Esophagus muscularis mucosa (tissue), 4 donors: ENCODE data around the gene SMKR1. TPM values are rescaled to one million over a fixed set of nuclear protein-coding genes. Genes with fewer than 3 reads are reported as not detected.

Source experiments
- DNase-seq: peaks from one replicate; pipeline ENCODE4 v3.0.0-alpha.2; 2017; ENCODE audit errors: extremely low spot score
- H3K27ac ChIP-seq, 4 donors: fragments of 200-600 bp; sonication (generic); replicated peaks in 1 of 4; 1 replicate in 3 of 4; 2 replicates in 1 of 4; pipeline ENCODE4 v1.5.1; 2016 to 2019; ENCODE audit warnings: mild to moderate bottlenecking in 1 of 4
- H3K27me3 ChIP-seq, 4 donors: fragments of 200-600 bp; sonication (generic); one replicate each; pipeline versions ENCODE4 v1.5.1 to v1.6.0; 2016 to 2019
- H3K36me3 ChIP-seq, 4 donors: fragments of 200-600 bp; sonication (generic); one replicate each; pipeline ENCODE4 v1.5.1; 2016 to 2019
- H3K4me1 ChIP-seq, 4 donors: fragments of 200-600 bp; sonication (generic); one replicate each; pipeline ENCODE4 v1.5.1; 2016 to 2019
- H3K4me3 ChIP-seq, 4 donors: fragments of 200-600 bp; sonication (generic); 1 replicate in 2 of 4; 2 replicates in 2 of 4; pipeline ENCODE4 v1.5.1; 2016 to 2019; ENCODE audit warnings: mild to moderate bottlenecking in 4 of 4, moderate library complexity in 1 of 4
- H3K9me3 ChIP-seq, 4 donors: fragments of 200-600 bp; sonication (generic); 1 replicate in 3 of 4; 2 replicates in 1 of 4; pipeline ENCODE4 v1.5.1; 2016 to 2019
- EP300 ChIP-seq: sonication (generic); formaldehyde crosslinking; IDR thresholded peaks from one replicate; pipeline ENCODE4 v1.6.1; 2017; ENCODE audit warnings: antibody characterized with exemption
- POLR2A ChIP-seq: fragments of 450-650 bp; IDR thresholded peaks from one replicate; pipeline ENCODE4 v1.6.1; 2017; ENCODE audit warnings: antibody characterized with exemption, moderate library complexity, mild to moderate bottlenecking, low read depth
- POLR2AphosphoS5 ChIP-seq, 2 donors: sonication (generic); formaldehyde crosslinking; IDR thresholded peaks; one replicate each; pipeline ENCODE4 v1.6.1; 2017; ENCODE audit warnings: antibody characterized with exemption in 2 of 2
- WGBS: methylation state at CpG from one replicate; pipeline ENCODE4 v1.1.5; 2018; 5-methylcytosine and 5-hydroxymethylcytosine counted together
- intact Hi-C: fragments of 100-400 bp; cut with DNase I; formaldehyde crosslinking; loops from one replicate; pipeline ENCODE4 v1.15.1; 2023
- total RNA-seq, 4 donors: library from RNA; depleted of rRNA; stranded (reverse); fragments of >200 nt; gene quantifications; one replicate each; pipeline versions ENCODE4 v1.1.0 to v1.2.1, GENCODE V29; 2016
- TF ChIP-seq, protein P1 (sequence below), 3 experiments: fragments of 200-600 bp in 2 of 3; fragments of 450-650 bp in 1 of 3; sonication (generic) in 2 of 3; IDR thresholded peaks; one replicate each; pipeline ENCODE4 v1.5.1; 2017 to 2019; ENCODE audit warnings: antibody characterized with exemption in 3 of 3, mild to moderate bottlenecking in 2 of 3, moderate library complexity in 1 of 3

Gene SMKR1
- total RNA-seq, 4 donors from 2014 or later: 0.33 TPM; not detected in 3

DNA sequence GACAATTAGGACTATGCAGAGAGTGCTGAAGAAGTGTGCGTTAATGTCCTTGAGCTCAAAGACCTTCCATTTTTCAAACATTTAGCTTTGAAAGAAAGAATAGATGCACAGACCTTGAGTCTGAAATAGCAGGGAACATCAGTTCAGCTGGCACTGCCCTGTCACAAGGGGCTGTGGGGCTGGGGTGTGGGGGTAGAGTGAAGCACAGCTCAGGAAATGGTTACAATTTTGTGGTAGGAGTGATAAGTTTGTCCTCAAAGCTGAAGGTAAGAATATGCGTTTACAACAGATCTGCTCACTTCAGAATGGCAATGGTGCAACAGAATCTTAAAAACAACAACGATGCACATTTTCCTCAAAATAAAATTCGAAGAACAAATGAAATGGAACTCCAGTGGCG lies 33.6 kb downstream of the SMKR1 start:
- Histone ChIP-seq H3K9me3 (no peaks in the 10 kb centered on the region), H3K36me3 (no peaks in the 10 kb centered on the region), H3K4me3 (no peak overlapping the region), H3K27ac (no peak overlapping the region), H3K27me3 (no peaks in the 10 kb centered on the region), H3K4me1 (no peaks in the 10 kb centered on the region)
- TF ChIP-seq, protein P1, sequence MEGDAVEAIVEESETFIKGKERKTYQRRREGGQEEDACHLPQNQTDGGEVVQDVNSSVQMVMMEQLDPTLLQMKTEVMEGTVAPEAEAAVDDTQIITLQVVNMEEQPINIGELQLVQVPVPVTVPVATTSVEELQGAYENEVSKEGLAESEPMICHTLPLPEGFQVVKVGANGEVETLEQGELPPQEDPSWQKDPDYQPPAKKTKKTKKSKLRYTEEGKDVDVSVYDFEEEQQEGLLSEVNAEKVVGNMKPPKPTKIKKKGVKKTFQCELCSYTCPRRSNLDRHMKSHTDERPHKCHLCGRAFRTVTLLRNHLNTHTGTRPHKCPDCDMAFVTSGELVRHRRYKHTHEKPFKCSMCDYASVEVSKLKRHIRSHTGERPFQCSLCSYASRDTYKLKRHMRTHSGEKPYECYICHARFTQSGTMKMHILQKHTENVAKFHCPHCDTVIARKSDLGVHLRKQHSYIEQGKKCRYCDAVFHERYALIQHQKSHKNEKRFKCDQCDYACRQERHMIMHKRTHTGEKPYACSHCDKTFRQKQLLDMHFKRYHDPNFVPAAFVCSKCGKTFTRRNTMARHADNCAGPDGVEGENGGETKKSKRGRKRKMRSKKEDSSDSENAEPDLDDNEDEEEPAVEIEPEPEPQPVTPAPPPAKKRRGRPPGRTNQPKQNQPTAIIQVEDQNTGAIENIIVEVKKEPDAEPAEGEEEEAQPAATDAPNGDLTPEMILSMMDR (IDR thresholded peaks at IDR 0.05): no peak
- no peak for TF ChIP-seq POLR2AphosphoS5 (IDR thresholded peaks at IDR 0.05)
- no peak for TF ChIP-seq POLR2A
- TF ChIP-seq EP300: no peak
- DNase-seq: no peak
- 58% methylated on average over 5 of the region's 5 CpGs for WGBS
- intact Hi-C loops: no loop called here

DNA sequence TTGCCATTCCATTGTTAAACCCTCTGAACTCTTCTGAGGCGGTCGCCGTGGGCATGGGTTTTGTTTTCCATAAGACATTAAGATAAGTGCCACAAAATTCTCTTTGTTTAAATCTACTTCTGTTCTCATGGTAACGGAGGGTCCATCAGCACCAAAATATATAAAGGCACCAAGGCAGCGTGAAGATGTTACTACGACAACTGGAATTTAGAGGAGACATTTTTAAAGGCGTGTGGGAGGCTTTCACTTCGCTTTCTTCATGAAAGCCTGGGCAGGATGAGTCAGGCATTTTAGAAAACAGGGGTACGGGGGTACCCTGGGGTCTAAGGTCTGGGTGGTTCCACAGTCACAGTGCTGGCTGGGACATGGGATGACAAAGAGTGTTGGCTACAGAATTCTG lies 34.0 kb downstream of the SMKR1 start:
- no peak overlapping the region for H3K4me3 ChIP-seq
- H3K4me1 ChIP-seq: no peaks in the 10 kb centered on the region
- WGBS: 80% methylated on average over 9 of the region's 9 CpGs
- TF ChIP-seq EP300 (no peak), POLR2A (no peak)
- TF ChIP-seq, protein P1 (IDR thresholded peaks at IDR 0.05): no peak
- no peaks in the 10 kb centered on the region for H3K27me3 ChIP-seq
- no peak for DNase-seq
- no peak overlapping the region for H3K27ac ChIP-seq
- intact Hi-C loops: no loop called here
- H3K36me3 ChIP-seq: no peaks in the 10 kb centered on the region
- H3K9me3 ChIP-seq: no peaks in the 10 kb centered on the region

DNA sequence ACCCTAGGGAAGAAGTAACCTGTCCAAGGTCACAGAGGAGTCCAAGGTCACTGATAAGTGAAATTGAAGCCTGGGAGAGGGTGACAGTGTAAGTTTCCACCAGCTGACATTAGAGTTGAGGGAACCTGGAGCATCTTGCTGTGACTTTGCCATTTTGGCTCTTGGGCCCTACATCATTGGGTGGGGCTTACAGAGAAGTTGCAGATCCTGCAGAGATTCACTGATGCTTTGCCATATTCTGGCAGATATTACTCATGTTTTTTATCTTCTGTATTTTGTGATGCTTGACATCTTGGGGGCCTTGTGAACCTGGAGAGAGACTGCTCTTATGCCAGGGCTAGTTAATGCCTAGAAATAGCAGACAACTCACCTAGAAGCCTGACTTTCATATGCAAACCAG lies 36.5 kb downstream of the SMKR1 start:
- H3K9me3 ChIP-seq: no peaks in the 10 kb centered on the region
- intact Hi-C loops: no loop called here
- H3K27me3 ChIP-seq: peaks cover 0 to 9% (median 0%) of the 10 kb centered on the region in 4 donors
- H3K4me1 ChIP-seq: no peaks in the 10 kb centered on the region
- H3K27ac ChIP-seq: no peak overlapping the region
- H3K4me3 ChIP-seq: no peak overlapping the region
- H3K36me3 ChIP-seq: no peaks in the 10 kb centered on the region
- TF ChIP-seq POLR2A (no peak), EP300 (no peak), POLR2AphosphoS5 (IDR thresholded peaks at IDR 0.05) (no peak)
- TF ChIP-seq, protein P1 (IDR thresholded peaks at IDR 0.05): no peak
- DNase-seq: no peak

DNA sequence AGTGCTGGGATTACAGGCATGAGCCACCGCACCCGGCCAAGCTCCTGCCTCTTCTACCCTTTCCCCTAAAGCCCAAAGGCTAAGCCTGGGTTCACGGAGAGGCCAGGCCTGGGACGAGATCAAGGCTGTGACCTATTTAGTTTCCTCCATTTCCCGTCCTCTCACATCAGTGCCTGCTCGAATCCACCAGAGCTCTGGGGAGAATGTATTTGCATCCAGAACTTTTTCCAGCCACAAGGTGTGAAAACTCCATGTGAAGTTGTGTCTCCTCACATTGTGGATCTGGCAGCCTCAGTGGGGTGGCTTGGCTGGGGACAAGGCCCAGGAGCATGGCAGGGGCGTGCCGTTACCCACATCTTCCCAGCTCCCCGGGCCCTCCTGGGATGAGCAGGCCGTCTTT lies 38.0 kb downstream of the SMKR1 start:
- TF ChIP-seq EP300 (no peak), POLR2A (no peak), POLR2AphosphoS5 (IDR thresholded peaks at IDR 0.05) (no peak)
- TF ChIP-seq, protein P1 (IDR thresholded peaks at IDR 0.05): no peak
- Histone ChIP-seq H3K36me3 (no peaks in the 10 kb centered on the region), H3K9me3 (no peaks in the 10 kb centered on the region), H3K27ac (no peak overlapping the region), H3K27me3 (peaks cover 0 to 15% (median 0%) of the 10 kb centered on the region in 4 donors), H3K4me1 (no peaks in the 10 kb centered on the region), H3K4me3 (no peak overlapping the region)
- 85% methylated on average over 10 of the region's 10 CpGs for WGBS
- DNase-seq: no peak
- intact Hi-C loops: no loop called here

DNA sequence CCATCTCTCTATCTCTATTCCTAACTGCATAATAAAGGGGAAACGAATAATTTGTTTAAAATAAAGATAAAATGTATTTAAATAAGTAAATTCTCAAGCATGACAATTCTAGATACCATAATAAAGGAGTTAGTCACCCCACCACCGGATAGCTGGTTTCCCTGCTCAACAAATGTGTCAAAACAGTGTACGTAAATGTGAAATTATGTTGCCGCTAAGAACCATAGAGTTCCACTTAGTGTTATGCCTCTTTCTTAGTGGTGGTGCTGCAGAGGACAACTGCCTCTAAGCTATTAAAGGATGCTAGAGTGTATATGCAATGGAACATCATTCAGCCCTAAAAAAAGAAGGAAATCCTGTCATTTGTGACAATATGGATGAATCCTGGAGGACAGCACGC lies 42.4 kb downstream of the SMKR1 start:
- intact Hi-C loops: no loop called here
- no peaks in the 10 kb centered on the region for H3K36me3 ChIP-seq
- peaks cover 0 to 20% (median 0%) of the 10 kb centered on the region in 4 donors for H3K27me3 ChIP-seq
- TF ChIP-seq POLR2AphosphoS5 (IDR thresholded peaks at IDR 0.05) (no peak), POLR2A (no peak), EP300 (no peak)
- no peaks in the 10 kb centered on the region for H3K4me1 ChIP-seq
- DNase-seq: no peak
- H3K9me3 ChIP-seq: no peaks in the 10 kb centered on the region
- 86% methylated on average over 5 of the region's 5 CpGs for WGBS
- no peak overlapping the region for H3K27ac ChIP-seq
- no peak overlapping the region for H3K4me3 ChIP-seq
